T-cell (primary cell): Measurements from ENCODE around the gene ZSCAN18. TPM values are rescaled to one million over a fixed set of nuclear protein-coding genes. Genes with fewer than 3 reads are reported as not detected.

Experiments used
- ATAC-seq, 4 experiments: fragments of 200-7000 bp in 3 of 4; fragments of 150-1000 bp in 1 of 4; cut with Tn5 transposase; replicated peaks in 1 of 4; 1 replicate in 3 of 4; 2 replicates in 1 of 4; pipeline ENCODE4 v1.10.0; 2021; ENCODE audit warnings: moderate library complexity in 3 of 4, mild to moderate bottlenecking in 2 of 4, moderate number of reproducible peaks in 1 of 4
- CTCF ChIA-PET, 2 donors: fragments of 300-600 bp; sonication (Branson Sonifier 250); formaldehyde crosslinking; loops; one replicate each; lab custom pipeline; 2022; ENCODE audit warnings: antibody characterized with exemption in 2 of 2; lab: Charles Lee
- POLR2A ChIA-PET, 2 donors: fragments of 300-600 bp; sonication (Branson Sonifier 250); formaldehyde crosslinking; loops; one replicate each; lab custom pipeline; 2022; ENCODE audit warnings: antibody characterized with exemption in 2 of 2; lab: Charles Lee
- DNase-seq, 35 experiments: peaks; one replicate each; pipeline versions ENCODE4 v3.0.0 to v3.0.0-alpha.2; 2013 to 2023
- H3K27ac ChIP-seq: one replicate; pipeline ENCODE4 v1.5.1; 2013; ENCODE audit warnings: low read length
- H3K27me3 ChIP-seq, 2 experiments: replicated peaks in 1 of 2; 1 replicate in 1 of 2; 2 replicates in 1 of 2; pipeline versions ENCODE4 v1.6.1 to v1.7.0; 2013; ENCODE audit warnings: low read length in 1 of 2, mixed read lengths in 1 of 2; ENCODE audit not compliant: control insufficient read depth in 2 of 2, insufficient read depth in 2 of 2; ENCODE audit errors: extremely low read depth in 1 of 2
- H3K36me3 ChIP-seq, 2 donors: 1 replicate in 1 of 2; 2 replicates in 1 of 2; pipeline versions ENCODE4 v1.6.1 to v1.7.0; 2013; ENCODE audit warnings: low read length in 1 of 2; ENCODE audit not compliant: control insufficient read depth in 2 of 2, insufficient read depth in 1 of 2; ENCODE audit errors: extremely low read depth in 1 of 2
- H3K4me1 ChIP-seq, 2 experiments: 1 replicate in 1 of 2; 2 replicates in 1 of 2; pipeline versions ENCODE4 v1.6.1 to v1.7.0; 2013; ENCODE audit warnings: low read length in 2 of 2, mixed read lengths in 1 of 2; ENCODE audit not compliant: insufficient read depth in 2 of 2, control insufficient read depth in 1 of 2; ENCODE audit errors: extremely low read depth in 1 of 2
- H3K4me3 ChIP-seq, 2 donors: 1 replicate in 1 of 2; 2 replicates in 1 of 2; pipeline versions ENCODE4 v1.5.1 to v1.7.0; 2013; ENCODE audit warnings: mild to moderate bottlenecking in 2 of 2, low read length in 1 of 2, moderate library complexity in 1 of 2; ENCODE audit not compliant: control insufficient read depth in 1 of 2; ENCODE audit errors: extremely low read depth in 1 of 2
- H3K9me3 ChIP-seq: 2 replicates; pipeline ENCODE4 v1.7.0; 2013
- H3K27ac Mint-ChIP-seq, 2 donors: one replicate each; pipeline ENCODE4 v1.8.0; 2020 to 2021; ENCODE audit warnings: mild to moderate bottlenecking in 2 of 2, mixed read lengths in 2 of 2
- H3K27me3 Mint-ChIP-seq, 2 donors: one replicate each; pipeline ENCODE4 v1.8.0; 2021 to 2022; ENCODE audit warnings: mixed read lengths in 2 of 2
- H3K36me3 Mint-ChIP-seq: one replicate; pipeline ENCODE4 v1.8.0; 2021; ENCODE audit warnings: mixed read lengths
- H3K4me1 Mint-ChIP-seq, 3 donors: one replicate each; pipeline ENCODE4 v1.8.0; 2020 to 2022; ENCODE audit warnings: mixed read lengths in 3 of 3, mild to moderate bottlenecking in 1 of 3
- H3K4me3 Mint-ChIP-seq, 3 donors: one replicate each; pipeline ENCODE4 v1.8.0; 2020 to 2022; ENCODE audit warnings: mild to moderate bottlenecking in 3 of 3, mixed read lengths in 3 of 3, moderate library complexity in 3 of 3
- H3K9me3 Mint-ChIP-seq, 3 donors: one replicate each; pipeline ENCODE4 v1.8.0; 2020 to 2022; ENCODE audit warnings: mixed read lengths in 3 of 3
- WGBS: methylation state at CpG from one replicate; pipeline ENCODE4 v1.1.5; 2013; ENCODE audit warnings: missing lambda C conversion rate; ENCODE audit not compliant: insufficient coverage; 5-methylcytosine and 5-hydroxymethylcytosine counted together
- total RNA-seq, 35 experiments: library from RNA in 6 of 35; stranded (reverse) in 6 of 35; fragments of 120-200 nt in 1 of 35; gene quantifications; one replicate each; pipeline versions ENCODE4 v1.2.1 to v1.2.4 and lab custom pipeline; 2013 to 2026

Gene ZSCAN18
- total RNA-seq, 5 donors from 2014 or later (not counting 1 experiment from before 2014, with no cell fraction given), result 45.3 to 62.6 (median 52.4) TPM

GRCh38 chr19:58040751-58041525, 57.1 kb downstream of the ZSCAN18 start:
- H3K4me3 Mint-ChIP-seq, result no peak overlapping the region
- no peaks in the 10 kb centered on the region for H3K9me3 ChIP-seq
- WGBS, result 89% methylated on average over 20 of the region's 21 CpGs
- POLR2A ChIA-PET, result no interaction called here
- no peak overlapping the region for H3K27ac ChIP-seq
- H3K9me3 Mint-ChIP-seq, result peaks cover 13 to 35% (median 21%) of the 10 kb centered on the region in 3 donors
- CTCF ChIA-PET, result no interaction called here
- DNase-seq (no peak), ATAC-seq (no peak)
- peaks cover 0 to 51% of the 10 kb centered on the region in 2 experiments for H3K27me3 ChIP-seq
- peaks cover 7 to 11% of the 10 kb centered on the region in 2 donors for H3K27me3 Mint-ChIP-seq
- H3K4me3 ChIP-seq, result no peak overlapping the region
- no peaks in the 10 kb centered on the region for H3K4me1 Mint-ChIP-seq
- no peaks in the 10 kb centered on the region for H3K4me1 ChIP-seq
- H3K36me3 Mint-ChIP-seq, result peaks cover 10% of the 10 kb centered on the region
- no peak overlapping the region for H3K27ac Mint-ChIP-seq
- H3K36me3 ChIP-seq, result no peaks in the 10 kb centered on the region

GRCh38 chr19:58038688-58039204, 59.3 kb downstream of the ZSCAN18 start:
- H3K4me1 ChIP-seq, result no peaks in the 10 kb centered on the region
- H3K9me3 ChIP-seq, result no peaks in the 10 kb centered on the region
- H3K4me1 Mint-ChIP-seq, result peaks cover 0 to 1% (median 0%) of the 10 kb centered on the region in 3 donors
- peaks cover 23% of the 10 kb centered on the region for H3K36me3 Mint-ChIP-seq
- H3K36me3 ChIP-seq, result no peaks in the 10 kb centered on the region
- DNase-seq, result no peak
- H3K9me3 Mint-ChIP-seq, result peaks cover 14 to 42% (median 30%) of the 10 kb centered on the region in 3 donors
- WGBS, result 27% methylated on average over 3 of the region's 8 CpGs
- CTCF ChIA-PET, result no interaction called here
- H3K27me3 Mint-ChIP-seq, result peaks cover 19 to 24% of the 10 kb centered on the region in 2 donors
- no peak overlapping the region for H3K4me3 Mint-ChIP-seq
- ATAC-seq, result no peak
- no peak overlapping the region for H3K27ac ChIP-seq
- no peak overlapping the region for H3K4me3 ChIP-seq
- H3K27ac Mint-ChIP-seq, result no peak overlapping the region
- POLR2A ChIA-PET, result no interaction called here
- H3K27me3 ChIP-seq, result peaks cover 0 to 65% of the 10 kb centered on the region in 2 experiments

- ChIA-PET CTCF (no interaction called here), POLR2A (no interaction called here)
- Mint-ChIP-seq H3K9me3 (peaks cover 14 to 37% (median 27%) of the 10 kb centered on the region in 3 donors), H3K36me3 (peaks cover 23% of the 10 kb centered on the region), H3K4me3 (no peak overlapping the region), H3K27ac (no peak overlapping the region), H3K27me3 (peaks cover 19 to 27% of the 10 kb centered on the region in 2 donors), H3K4me1 (peaks cover 0 to 1% (median 0%) of the 10 kb centered on the region in 3 donors)
- H3K4me3 ChIP-seq, result no peak overlapping the region
- no peaks in the 10 kb centered on the region for H3K36me3 ChIP-seq
- H3K27me3 ChIP-seq, result peaks cover 0 to 71% of the 10 kb centered on the region in 2 experiments
- no peak overlapping the region for H3K27ac ChIP-seq
- H3K9me3 ChIP-seq, result no peaks in the 10 kb centered on the region
- ATAC-seq (no peak), DNase-seq (no peak)
- WGBS, result 55% methylated on average over 31 of the region's 44 CpGs
- H3K4me1 ChIP-seq, result no peaks in the 10 kb centered on the region
Measured at GRCh38 chr19:58037927-58038687, 59.9 kb downstream of the ZSCAN18 start.

GRCh38 chr19:58035863-58036262, 62.2 kb downstream of the ZSCAN18 start:
- POLR2A ChIA-PET, result no interaction called here
- Histone ChIP-seq H3K4me3 (no peak overlapping the region), H3K36me3 (no peaks in the 10 kb centered on the region), H3K27ac (no peak overlapping the region), H3K27me3 (peaks cover 0 to 68% of the 10 kb centered on the region in 2 experiments), H3K9me3 (no peaks in the 10 kb centered on the region), H3K4me1 (no peaks in the 10 kb centered on the region)
- ATAC-seq (no peak), DNase-seq (no peak)
- Mint-ChIP-seq H3K9me3 (peaks cover 13 to 29% (median 24%) of the 10 kb centered on the region in 3 donors), H3K27ac (no peak overlapping the region), H3K4me3 (no peak overlapping the region), H3K27me3 (peaks cover 19 to 27% of the 10 kb centered on the region in 2 donors), H3K4me1 (peaks cover 0 to 1% (median 0%) of the 10 kb centered on the region in 3 donors), H3K36me3 (peaks cover 20% of the 10 kb centered on the region)
- WGBS, result 100% methylated on average over 3 of the region's 8 CpGs
- CTCF ChIA-PET, result no interaction called here

- no peak overlapping the region for H3K27ac Mint-ChIP-seq
- no peak for ATAC-seq
Measured at GRCh38 chr19:58034477-58034793, 63.6 kb downstream of the ZSCAN18 start.

More at GRCh38 chr19:58034477-58034793, 63.6 kb downstream of the ZSCAN18 start:
- Histone ChIP-seq H3K9me3 (no peaks in the 10 kb centered on the region), H3K27ac (no peak overlapping the region), H3K36me3 (no peaks in the 10 kb centered on the region), H3K27me3 (peaks cover 0 to 59% of the 10 kb centered on the region in 2 experiments), H3K4me3 (no peak overlapping the region), H3K4me1 (no peaks in the 10 kb centered on the region)
- ChIA-PET CTCF (no interaction called here), POLR2A (no interaction called here)
- Mint-ChIP-seq H3K9me3 (peaks cover 15 to 26% (median 25%) of the 10 kb centered on the region in 3 donors), H3K4me3 (peak overlapping the region in 1 of 3 donors; percentile 47), H3K36me3 (peaks cover 20% of the 10 kb centered on the region), H3K27me3 (peaks cover 19 to 27% of the 10 kb centered on the region in 2 donors), H3K4me1 (peaks cover 0 to 1% (median 0%) of the 10 kb centered on the region in 3 donors)
- WGBS, result 15% methylated on average over 12 of the region's 20 CpGs
- DNase-seq, result no peak
